H1 (cell line): ENCODE results near the gene TRIM44. TPM values are rescaled to one million over a fixed set of nuclear protein-coding genes. Genes with fewer than 3 reads are reported as not detected.

Experiments
- ASH2L ChIP-seq: fragments of 200-600, 300-600 bp; sonication (generic); IDR thresholded peaks from one replicate; pipeline ENCODE4 v1.7.1; 2017; ENCODE audit warnings: low read length
- CHD1 ChIP-seq: IDR thresholded peaks from 2 replicates; pipeline ENCODE4 v1.6.1; 2012; ENCODE audit warnings: low read depth, low read length, improper control_type of control experiment
- CHD7 ChIP-seq: fragments of 300-600 bp; sonication (generic); IDR thresholded peaks from 2 replicates; pipeline ENCODE4 v1.7.1; 2012; ENCODE audit warnings: low read length, moderate library complexity, mild to moderate bottlenecking, inconsistent platforms; ENCODE audit not compliant: insufficient replicate concordance
- CREB1 ChIP-seq: IDR thresholded peaks from 2 replicates; pipeline ENCODE4 v1.6.1; 2012; ENCODE audit warnings: inconsistent platforms
- FOSL1 ChIP-seq: IDR thresholded peaks from 2 replicates; pipeline ENCODE4 v1.6.1; 2011; ENCODE audit warnings: mild to moderate bottlenecking, low read depth, low read length, moderate library complexity; ENCODE audit not compliant: insufficient read depth
- NRF1 ChIP-seq: IDR thresholded peaks from 2 replicates; pipeline ENCODE4 v1.6.1; 2011; ENCODE audit warnings: mild to moderate bottlenecking, low read depth, low read length, improper control_type of control experiment
- POU5F1 ChIP-seq: IDR thresholded peaks from 2 replicates; pipeline ENCODE4 v1.6.1; 2011; ENCODE audit warnings: low read depth, mild to moderate bottlenecking, low read length, moderate library complexity
- RBBP5 ChIP-seq: IDR thresholded peaks from 2 replicates; pipeline ENCODE4 v1.7.1; 2012; ENCODE audit warnings: low read depth, mild to moderate bottlenecking, inconsistent platforms, low read length, moderate library complexity, borderline replicate concordance
- RFX5 ChIP-seq: IDR thresholded peaks from 2 replicates; pipeline ENCODE4 v1.6.1; 2011; ENCODE audit warnings: low read depth, low read length, improper control_type of control experiment, borderline replicate concordance
- SAP30 ChIP-seq: fragments of 300-600 bp; sonication (generic); IDR thresholded peaks from 2 replicates; pipeline ENCODE4 v1.7.1; 2012; ENCODE audit warnings: low read length, moderate library complexity, mild to moderate bottlenecking, inconsistent platforms; ENCODE audit not compliant: insufficient read depth, insufficient replicate concordance
- SIRT6 ChIP-seq: IDR thresholded peaks from one replicate; pipeline ENCODE4 v1.7.1; 2012; ENCODE audit warnings: low read length, inconsistent platforms
- polyA plus RNA-seq, 7 experiments: library from polyadenylated mRNA; depleted of rRNA in 3 of 7; stranded (reverse) in 5 of 7; unstranded in 2 of 7; fragments of >200 nt in 5 of 7; fragments of 200-250 nt in 2 of 7; gene quantifications; 1 replicate in 5 of 7; 2 replicates in 1 of 7; 4 replicates in 1 of 7; pipeline versions ENCODE4 v1.2.1 to v1.2.3, GENCODE V29; 2011 to 2013; ENCODE audit warnings: missing spikeins in 2 of 7, mixed read lengths in 2 of 7
- total RNA-seq: library from RNA; stranded (reverse); fragmentation: NEBNext Ultra II Directional; extraction: Animal tissue kit (Norgen Biotek cat#: 25700); gene quantifications from 2 replicates; pipeline ENCODE4 v1.2.1, GENCODE V29; 2021

TRIM44 gene
- total and polyA plus RNA-seq, 2 of the 8 experiments (the other 6 are each of a cell fraction or from before 2014, with no cell fraction given): 13.9 to 34.4 TPM

- TF ChIP-seq CHD7 (no peak), SIRT6 (no peak), ASH2L (no peak), POU5F1 (no peak), CREB1 (no peak), RBBP5 (no peak), RFX5 (no peak), SAP30 (no peak), CHD1 (no peak), FOSL1 (no peak), NRF1 (no peak)
These were observed 123.6 kb downstream of the TRIM44 start (continued) for GRCh38 chr11:35786188-35786587.
